GM10266 (cell line): Measurements from ENCODE around the gene ZNF688.
"Not testable (repeated sequence)": the region's sequence is repeated elsewhere in the genome, so short reads cannot be mapped to it uniquely, and the experiment has no call there.

Source experiments
- DNase-seq: peaks from one replicate; pipeline ENCODE4 v3.0.0; 2012; ENCODE audit errors: extremely low spot score
- CTCF ChIP-seq: IDR thresholded peaks from 2 replicates; pipeline ENCODE4 v1.5.1; 2012; ENCODE audit warnings: mild to moderate bottlenecking, low read depth; ENCODE audit not compliant: control insufficient read depth, insufficient read depth; ENCODE audit errors: missing control alignments

The ZNF688 gene

GRCh38 chr16:30601966-30602365 is 30.5 kb upstream of the ZNF688 start:
- TF ChIP-seq CTCF: no peak
- DNase-seq: no peak

- no peak for TF ChIP-seq CTCF
- no peak for DNase-seq
These were observed 29.4 kb upstream of the ZNF688 start for GRCh38 chr16:30600929-30601328.

GRCh38 chr16:30600215-30600614 is 28.7 kb upstream of the ZNF688 start:
- no peak for TF ChIP-seq CTCF
- no peak for DNase-seq

GRCh38 chr16:30592871-30593270 is 21.4 kb upstream of the ZNF688 start:
- no peak for TF ChIP-seq CTCF

GRCh38 chr16:30590869-30591268 is 19.4 kb upstream of the ZNF688 start:
- not testable (repeated sequence) for DNase-seq

More at GRCh38 chr16:30592871-30593270, 21.4 kb upstream of the ZNF688 start:
- DNase-seq: no peak

GRCh38 chr16:30589582-30589981 is 18.1 kb upstream of the ZNF688 start:
- DNase-seq: not testable (repeated sequence)

GRCh38 chr16:30588651-30589050 is 17.1 kb upstream of the ZNF688 start:
- no peak for TF ChIP-seq CTCF

GRCh38 chr16:30585400-30586191 is 14.1 kb upstream of the ZNF688 start, which contains the start of gene ZNF785:
TSS of gene ZNF785 (minus strand) at chr16:30585697. CDS start at chr16:30585611, 86 bp downstream.
- peak; percentile 98 for DNase-seq
- peak; percentile 41 for TF ChIP-seq CTCF

More at GRCh38 chr16:30588651-30589050, 17.1 kb upstream of the ZNF688 start:
- no peak for DNase-seq
